ENCODE results near the gene TMEM89. TPM values are rescaled to one million over a fixed set of nuclear protein-coding genes. Genes with fewer than 3 reads are reported as not detected.

The TMEM89 gene
- total RNA-seq, 1 experiment from 2014 or later, result not detected

DNA sequence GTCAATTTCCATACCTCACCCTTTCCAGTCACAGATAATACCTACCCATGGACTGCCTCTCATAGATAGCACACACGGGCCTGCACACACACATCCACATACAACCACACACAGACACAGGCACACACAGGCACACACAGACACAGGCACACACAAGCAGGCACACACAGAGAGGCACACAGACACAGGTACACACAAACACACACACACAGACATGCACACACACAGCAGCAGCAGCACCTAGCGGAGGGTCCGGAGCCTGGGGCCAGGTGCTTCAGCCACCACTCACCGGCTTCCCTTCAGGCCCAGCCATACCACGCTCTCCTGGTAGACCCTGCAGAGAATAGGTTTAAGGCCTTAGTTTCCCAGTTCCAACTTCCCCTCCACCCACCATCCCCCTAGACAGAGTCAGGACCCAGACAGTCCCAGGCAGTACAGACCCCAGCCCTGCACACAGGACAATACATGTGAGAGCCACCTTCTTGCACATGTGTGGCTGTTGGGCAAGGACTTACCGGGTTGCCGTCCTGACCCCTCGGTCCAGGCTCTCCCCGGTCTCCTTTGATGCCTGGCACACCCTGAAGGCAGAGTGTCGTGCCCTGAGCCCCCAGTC is 47.5 kb downstream of the TMEM89 start:
- TF ChIP-seq, protein P1, sequence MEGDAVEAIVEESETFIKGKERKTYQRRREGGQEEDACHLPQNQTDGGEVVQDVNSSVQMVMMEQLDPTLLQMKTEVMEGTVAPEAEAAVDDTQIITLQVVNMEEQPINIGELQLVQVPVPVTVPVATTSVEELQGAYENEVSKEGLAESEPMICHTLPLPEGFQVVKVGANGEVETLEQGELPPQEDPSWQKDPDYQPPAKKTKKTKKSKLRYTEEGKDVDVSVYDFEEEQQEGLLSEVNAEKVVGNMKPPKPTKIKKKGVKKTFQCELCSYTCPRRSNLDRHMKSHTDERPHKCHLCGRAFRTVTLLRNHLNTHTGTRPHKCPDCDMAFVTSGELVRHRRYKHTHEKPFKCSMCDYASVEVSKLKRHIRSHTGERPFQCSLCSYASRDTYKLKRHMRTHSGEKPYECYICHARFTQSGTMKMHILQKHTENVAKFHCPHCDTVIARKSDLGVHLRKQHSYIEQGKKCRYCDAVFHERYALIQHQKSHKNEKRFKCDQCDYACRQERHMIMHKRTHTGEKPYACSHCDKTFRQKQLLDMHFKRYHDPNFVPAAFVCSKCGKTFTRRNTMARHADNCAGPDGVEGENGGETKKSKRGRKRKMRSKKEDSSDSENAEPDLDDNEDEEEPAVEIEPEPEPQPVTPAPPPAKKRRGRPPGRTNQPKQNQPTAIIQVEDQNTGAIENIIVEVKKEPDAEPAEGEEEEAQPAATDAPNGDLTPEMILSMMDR (IDR thresholded peaks at IDR 0.05; ENCODE audit: unreplicated experiment), result no peak
- Mint-ChIP-seq H3K36me3 (ENCODE audit: insufficient read depth, unreplicated experiment) (no peaks in the 10 kb centered on the region), H3K4me3 (ENCODE audit: low read depth, unreplicated experiment) (no peak overlapping the region), H3K27ac (ENCODE audit: unreplicated experiment) (no peak overlapping the region), H3K9me3 (ENCODE audit: low read depth, unreplicated experiment) (no peaks in the 10 kb centered on the region), H3K27me3 (ENCODE audit: unreplicated experiment) (no peaks in the 10 kb centered on the region), H3K4me1 (ENCODE audit: low read depth, unreplicated experiment) (no peaks in the 10 kb centered on the region)
- CTCF ChIA-PET, result no interaction called here
- DNase-seq, result no peak
- intact Hi-C loops (cut with micrococcal nuclease; ENCODE audit: unreplicated experiment), result no loop called here
- no TSS peak for BruUV-seq (replicated peaks)

DNA sequence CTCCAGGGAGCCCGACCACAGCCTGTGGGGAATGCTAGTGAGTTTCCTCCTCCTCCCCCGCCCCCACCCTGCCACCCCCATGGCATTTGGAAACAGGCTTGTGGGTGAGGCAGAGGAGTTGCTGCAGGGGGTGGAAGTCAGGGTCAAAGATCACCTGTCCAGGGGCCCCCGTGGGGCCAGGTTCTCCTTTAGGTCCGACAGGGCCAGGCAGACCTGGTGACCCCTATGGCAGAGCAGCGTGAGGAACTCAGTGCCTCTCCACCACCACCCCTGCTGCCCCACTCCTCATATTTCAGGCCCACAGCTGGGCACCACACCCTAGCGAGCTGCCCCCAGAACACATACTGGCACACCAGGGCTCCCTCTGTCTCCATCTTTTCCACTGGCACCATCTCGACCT is 49.1 kb downstream of the TMEM89 start:
- H3K27me3 Mint-ChIP-seq (ENCODE audit: unreplicated experiment), result no peaks in the 10 kb centered on the region
- intact Hi-C loops (cut with micrococcal nuclease; ENCODE audit: unreplicated experiment), result no loop called here
- no peaks in the 10 kb centered on the region for H3K36me3 Mint-ChIP-seq (ENCODE audit: insufficient read depth, unreplicated experiment)
- no peaks in the 10 kb centered on the region for H3K4me1 Mint-ChIP-seq (ENCODE audit: low read depth, unreplicated experiment)
- H3K27ac Mint-ChIP-seq (ENCODE audit: unreplicated experiment), result no peak overlapping the region
- TF ChIP-seq, protein P1 (IDR thresholded peaks at IDR 0.05; ENCODE audit: unreplicated experiment), result no peak
- CTCF ChIA-PET, result no interaction called here
- no peaks in the 10 kb centered on the region for H3K9me3 Mint-ChIP-seq (ENCODE audit: low read depth, unreplicated experiment)
- no peak for DNase-seq
- H3K4me3 Mint-ChIP-seq (ENCODE audit: low read depth, unreplicated experiment), result no peak overlapping the region
- BruUV-seq (replicated peaks), result no TSS peak

DNA sequence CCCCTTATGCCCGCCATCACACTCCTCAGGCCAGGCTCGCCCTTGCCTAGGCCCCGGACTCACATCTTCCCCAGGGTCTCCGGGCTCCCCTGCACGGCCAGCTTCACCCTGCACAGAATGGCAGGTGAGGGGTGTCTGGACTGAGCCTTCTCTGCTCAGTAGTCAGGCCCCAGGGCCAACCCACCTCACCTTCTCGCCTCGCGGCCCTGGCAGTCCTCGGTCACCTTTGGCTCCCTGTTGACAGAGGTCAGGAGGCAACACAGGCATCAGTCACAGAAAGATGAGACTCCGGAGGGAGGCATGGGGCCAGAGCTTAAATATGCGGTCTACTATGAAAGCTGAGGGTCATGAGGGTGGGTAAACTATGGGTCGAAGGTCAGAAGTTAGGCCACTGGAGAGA is 49.6 kb downstream of the TMEM89 start:
- no TSS peak for BruUV-seq (replicated peaks)
- Mint-ChIP-seq H3K27ac (ENCODE audit: unreplicated experiment) (no peak overlapping the region), H3K36me3 (ENCODE audit: insufficient read depth, unreplicated experiment) (no peaks in the 10 kb centered on the region), H3K4me3 (ENCODE audit: low read depth, unreplicated experiment) (no peak overlapping the region), H3K4me1 (ENCODE audit: low read depth, unreplicated experiment) (no peaks in the 10 kb centered on the region), H3K9me3 (ENCODE audit: low read depth, unreplicated experiment) (no peaks in the 10 kb centered on the region), H3K27me3 (ENCODE audit: unreplicated experiment) (no peaks in the 10 kb centered on the region)
- intact Hi-C loops (cut with micrococcal nuclease; ENCODE audit: unreplicated experiment), result no loop called here
- CTCF ChIA-PET, result no interaction called here
- TF ChIP-seq, protein P1 (IDR thresholded peaks at IDR 0.05; ENCODE audit: unreplicated experiment), result no peak
- no peak for DNase-seq

Small RNAs within 50 kb of the gene (microRNA-seq; reads per million reads assigned to microRNA genes)
- gene MIR4793, result not detected
- gene MIR711, result not detected

Other genes with a start within 250 kb of the TMEM89 start
- gene FBXW12, start 249.6 kb downstream of the TMEM89 start, total RNA-seq (2022), result not detected in 2 replicates
- 174 and 175 TPM in 2 replicates for gene PLXNB1, start 191.7 kb downstream of the TMEM89 start, total RNA-seq (2022)
- 18.9 and 19.9 TPM in 2 replicates for gene CCDC51, start 181.7 kb downstream of the TMEM89 start, total RNA-seq (2022)
- gene TMA7, start 181.5 kb downstream of the TMEM89 start, total RNA-seq (2022), result 139 and 171 TPM in 2 replicates
- gene ATRIP, start 175.0 kb downstream of the TMEM89 start, total RNA-seq (2022), result 12.5 and 13.7 TPM in 2 replicates
- 192 and 287 TPM in 2 replicates for gene SHISA5, start 117.6 kb downstream of the TMEM89 start, total RNA-seq (2022)
- 3.6 and 5.1 TPM in 2 replicates for gene PFKFB4, start 65.0 kb downstream of the TMEM89 start, total RNA-seq (2022)
- 0.34 and 0.94 TPM in 2 replicates for gene UCN2, start 58.0 kb downstream of the TMEM89 start, total RNA-seq (2022)
- 8.6 and 13.9 TPM in 2 replicates for gene COL7A1, start 26.4 kb downstream of the TMEM89 start, total RNA-seq (2022)
- 196 and 207 TPM in 2 replicates for gene UQCRC1, start 12.1 kb downstream of the TMEM89 start, total RNA-seq (2022)
- 21.6 and 27.0 TPM in 2 replicates for gene SLC26A6, start 13.7 kb upstream of the TMEM89 start, total RNA-seq (2022)
- gene CELSR3, start 41.1 kb upstream of the TMEM89 start, total RNA-seq (2022), result 24.9 and 28.5 TPM in 2 replicates
- gene NCKIPSD, start 64.1 kb upstream of the TMEM89 start, total RNA-seq (2022), result 23.1 and 26.9 TPM in 2 replicates
- gene IP6K2, start 95.5 kb upstream of the TMEM89 start, total RNA-seq (2022), result 87.0 and 105 TPM in 2 replicates
- 39.0 and 48.0 TPM in 2 replicates for gene PRKAR2A, start 226.1 kb upstream of the TMEM89 start, total RNA-seq (2022)

Measured in Calu3 (cell line).